Activated CD8-positive, alpha-beta T cell treated with anti-CD3 and anti-CD28 coated beads for 36 hours (primary cell): Measurements from ENCODE around the gene SNCG. TPM values are rescaled to one million over a fixed set of nuclear protein-coding genes. Genes with fewer than 3 reads are reported as not detected.
"Not testable (repeated sequence)": the region's sequence is repeated elsewhere in the genome, so short reads cannot be mapped to it uniquely, and the experiment has no call there.

ENCODE experiments used
- ATAC-seq: fragments of 200-7000 bp; cut with Tn5 transposase; one replicate; pipeline ENCODE4 v1.10.0; 2021; ENCODE audit warnings: mild to moderate bottlenecking, moderate library complexity
- CTCF ChIA-PET: fragments of 350-600 bp; sonication (Branson Sonifier 250); formaldehyde crosslinking; loops from one replicate; lab custom pipeline; 2021; ENCODE audit warnings: antibody characterized with exemption; lab: Charles Lee
- POLR2A ChIA-PET: fragments of 350-600 bp; sonication (Branson Sonifier 250); formaldehyde crosslinking; loops from one replicate; lab custom pipeline; 2021; ENCODE audit warnings: antibody characterized with exemption; lab: Charles Lee
- DNase-seq: peaks from one replicate; pipeline ENCODE4 v3.0.0-alpha.2; 2020
- H3K27ac Mint-ChIP-seq: one replicate; pipeline ENCODE4 v1.8.0; 2021; ENCODE audit warnings: mild to moderate bottlenecking, mixed read lengths
- H3K27me3 Mint-ChIP-seq: one replicate; pipeline ENCODE4 v1.8.0; 2021; ENCODE audit warnings: mixed read lengths
- H3K36me3 Mint-ChIP-seq: one replicate; pipeline ENCODE4 v1.8.0; 2021; ENCODE audit warnings: low read depth, mixed read lengths
- H3K4me1 Mint-ChIP-seq: one replicate; pipeline ENCODE4 v1.8.0; 2021; ENCODE audit warnings: low read depth, mixed read lengths
- H3K4me3 Mint-ChIP-seq: one replicate; pipeline ENCODE4 v1.8.0; 2021; ENCODE audit warnings: mild to moderate bottlenecking, moderate library complexity, mixed read lengths
- H3K9me3 Mint-ChIP-seq: one replicate; pipeline ENCODE4 v1.8.0; 2021; ENCODE audit warnings: mixed read lengths
- CTCF ChIP-seq: fragments of 200-600 bp; IDR thresholded peaks from one replicate; pipeline ENCODE4 v1.8.0; 2022; ENCODE audit warnings: antibody characterized with exemption, mild to moderate bottlenecking
- intact Hi-C: fragments of 100-400 bp; cut with micrococcal nuclease; formaldehyde crosslinking; loops from one replicate; pipeline ENCODE4 v1.10.0; 2022
- total RNA-seq, 2 experiments: library from RNA; stranded (reverse); gene quantifications; one replicate each; pipeline ENCODE4 v1.2.3, GENCODE V29; 2021

The SNCG gene
- total RNA-seq, 2 experiments from 2014 or later: not detected

DNA sequence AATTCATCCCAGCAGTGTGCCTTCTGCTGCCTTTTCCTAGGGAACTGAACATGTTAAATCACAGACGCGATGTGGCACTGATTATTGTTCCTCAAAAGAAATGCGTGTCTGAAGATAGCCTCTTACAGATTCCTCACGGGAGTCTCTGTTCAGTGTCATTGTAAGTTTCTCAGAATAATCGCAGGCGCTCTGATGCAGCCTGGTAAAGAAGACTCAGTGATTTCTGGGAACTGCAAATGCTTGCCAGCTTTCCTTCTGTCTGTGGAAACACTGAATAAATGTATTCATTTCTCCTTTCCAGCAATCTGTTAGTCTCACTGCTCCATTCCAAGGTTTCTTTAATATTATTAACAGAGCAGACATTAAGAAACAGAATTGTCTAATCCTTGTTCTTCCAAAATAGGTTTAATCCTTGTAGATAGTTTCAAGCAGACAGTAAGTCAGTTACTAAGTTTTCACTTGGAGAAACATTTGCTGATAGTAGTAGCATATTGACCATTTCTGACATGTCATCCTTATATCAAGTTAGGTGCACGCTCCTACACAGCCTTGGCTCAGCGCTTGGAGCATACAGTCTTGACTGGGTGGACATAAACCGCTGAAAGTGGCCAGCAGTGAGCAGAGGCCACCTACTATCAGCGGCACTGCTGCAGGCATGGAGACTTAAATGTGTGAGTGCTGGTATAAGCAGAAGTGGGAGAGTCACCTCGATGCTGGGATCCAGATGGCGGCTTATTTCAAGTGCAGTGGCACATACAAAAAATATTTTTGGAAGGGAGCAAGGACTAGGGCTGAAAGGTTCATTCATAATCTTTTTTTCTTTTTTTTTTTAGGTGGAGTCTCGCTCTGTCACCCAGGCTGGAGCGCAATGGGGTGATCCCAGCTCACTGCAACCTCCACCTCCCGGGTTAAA lies 28.7 kb upstream of the SNCG start:
- no peaks in the 10 kb centered on the region for H3K27me3 Mint-ChIP-seq
- H3K4me1 Mint-ChIP-seq: peaks cover 6% of the 10 kb centered on the region
- H3K4me3 Mint-ChIP-seq: no peak overlapping the region
- POLR2A ChIA-PET: no interaction called here
- H3K36me3 Mint-ChIP-seq: no peaks in the 10 kb centered on the region
- ATAC-seq (no peak), DNase-seq (no peak)
- intact Hi-C loops: no loop called here
- CTCF ChIA-PET: no interaction called here
- H3K9me3 Mint-ChIP-seq: no peaks in the 10 kb centered on the region
- TF ChIP-seq CTCF: no peak
- H3K27ac Mint-ChIP-seq: no peak overlapping the region

GRCh38 chr10:86931872-86932271 lies 26.5 kb upstream of the SNCG start:
- POLR2A ChIA-PET: no interaction called here
- DNase-seq (no peak), ATAC-seq (no peak)
- TF ChIP-seq CTCF: no peak
- no peak overlapping the region for H3K4me3 Mint-ChIP-seq
- H3K4me1 Mint-ChIP-seq: peaks cover 6% of the 10 kb centered on the region
- intact Hi-C loops: no loop called here
- no peaks in the 10 kb centered on the region for H3K27me3 Mint-ChIP-seq
- no peaks in the 10 kb centered on the region for H3K9me3 Mint-ChIP-seq
- CTCF ChIA-PET: no interaction called here
- no peaks in the 10 kb centered on the region for H3K36me3 Mint-ChIP-seq
- H3K27ac Mint-ChIP-seq: no peak overlapping the region

DNA sequence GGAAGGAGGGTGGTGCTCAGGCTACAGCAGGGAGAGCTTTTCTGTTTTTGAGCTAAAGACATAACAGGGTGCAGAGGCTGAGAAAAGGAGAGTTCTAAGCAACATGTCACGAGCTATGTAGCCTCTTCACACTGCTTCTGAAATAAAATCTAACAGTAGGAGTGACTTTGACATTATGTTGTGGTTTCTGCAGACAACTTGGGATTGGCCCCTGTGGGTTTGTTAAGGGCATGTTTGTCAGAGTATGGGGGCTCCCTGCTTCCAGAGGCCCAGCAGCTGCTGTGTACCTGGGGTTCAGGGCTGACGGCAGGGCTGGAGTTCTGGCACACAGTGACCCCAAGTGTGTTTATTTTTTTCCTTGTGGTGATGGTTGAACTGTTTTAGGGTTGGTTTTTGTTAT lies 25.7 kb upstream of the SNCG start:
- TF ChIP-seq CTCF: no peak
- CTCF ChIA-PET: interaction anchor here (1.0 kb wide), 1 partner anchor 28 kb away, joined by 3 read pairs; no protein-coding TSS in a partner anchor
- no peaks in the 10 kb centered on the region for H3K27me3 Mint-ChIP-seq
- DNase-seq (no peak), ATAC-seq (peak; percentile 24)
- H3K36me3 Mint-ChIP-seq: no peaks in the 10 kb centered on the region
- no peak overlapping the region for H3K27ac Mint-ChIP-seq
- intact Hi-C loops: no loop called here
- H3K4me3 Mint-ChIP-seq: no peak overlapping the region
- POLR2A ChIA-PET: no interaction called here
- no peaks in the 10 kb centered on the region for H3K9me3 Mint-ChIP-seq
- H3K4me1 Mint-ChIP-seq: peaks cover 6% of the 10 kb centered on the region

DNA sequence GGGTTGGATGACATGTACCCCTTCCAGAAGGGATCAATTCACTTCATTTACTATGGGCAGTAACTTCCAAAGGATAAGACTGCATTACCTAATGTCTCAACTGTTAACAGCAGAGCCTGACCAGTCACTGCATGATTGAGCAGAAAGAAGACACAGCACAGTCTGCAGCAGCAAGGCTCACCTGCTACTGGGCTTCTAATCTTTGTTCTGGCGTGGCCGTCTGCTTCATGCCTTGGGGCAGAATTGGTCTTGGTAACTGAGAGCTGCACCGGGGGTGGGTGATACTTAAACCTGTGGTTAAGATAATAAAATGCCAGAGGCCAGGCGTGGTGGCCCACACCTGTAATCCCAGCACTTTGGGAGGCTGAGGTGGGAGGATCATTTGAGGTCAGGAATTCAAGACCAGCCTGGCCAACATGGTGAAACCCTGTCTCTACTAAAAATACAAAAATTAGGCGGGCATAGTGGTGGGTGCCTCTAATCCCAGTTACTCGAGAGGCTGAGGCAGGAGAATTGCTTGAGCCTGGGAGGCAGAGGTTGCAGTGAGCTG lies 24.2 kb upstream of the SNCG start:
- DNase-seq, intact Hi-C loops, CTCF ChIA-PET, H3K4me1 Mint-ChIP-seq, H3K4me3 Mint-ChIP-seq, H3K27me3 Mint-ChIP-seq, H3K36me3 Mint-ChIP-seq, H3K9me3 Mint-ChIP-seq, POLR2A ChIA-PET, H3K27ac Mint-ChIP-seq, ATAC-seq: not testable (repeated sequence)

DNA sequence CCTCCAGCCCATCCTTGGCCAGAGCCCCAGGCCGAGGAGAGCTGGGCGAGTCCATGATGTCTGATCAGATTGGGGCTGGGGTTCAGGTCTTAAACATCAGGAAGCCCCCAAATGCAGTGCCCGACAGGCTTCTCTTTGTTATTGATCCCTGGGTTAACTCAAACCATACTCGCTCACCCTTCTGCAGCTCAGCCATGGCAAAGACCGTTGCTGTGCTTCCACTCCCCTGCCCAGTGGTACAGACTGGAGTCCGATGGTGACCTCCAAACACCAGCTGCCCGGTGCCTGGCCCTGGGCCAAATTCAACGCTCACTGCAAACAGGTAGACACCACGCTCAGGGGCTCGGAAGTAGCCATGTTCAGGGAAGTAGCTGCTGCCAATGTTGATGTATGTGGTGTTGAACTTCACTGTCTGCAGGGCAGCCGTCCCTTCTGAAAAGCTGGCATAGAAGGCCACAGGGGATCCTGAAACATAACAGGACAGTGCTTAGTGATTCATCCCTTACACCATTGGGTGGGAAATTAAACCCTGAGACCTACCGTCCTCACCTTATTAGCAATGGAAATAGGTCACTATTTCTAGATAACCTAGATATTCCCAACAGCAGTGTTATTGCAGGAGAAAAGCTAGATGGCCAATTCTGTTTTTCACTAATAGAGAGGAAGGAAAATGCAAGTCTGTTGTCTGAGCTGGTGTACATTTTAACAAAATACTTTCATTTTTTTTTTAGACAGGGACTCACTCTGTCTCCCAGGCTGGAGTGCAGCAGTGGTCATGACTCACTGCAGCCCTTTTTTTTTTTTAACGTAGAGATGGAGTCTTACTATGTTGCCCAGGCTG lies 21.5 kb upstream of the SNCG start:
- intact Hi-C loops: no loop called here
- Mint-ChIP-seq H3K27me3 (no peaks in the 10 kb centered on the region), H3K9me3 (no peaks in the 10 kb centered on the region), H3K36me3 (no peaks in the 10 kb centered on the region), H3K4me1 (peaks cover 6% of the 10 kb centered on the region), H3K4me3 (no peak overlapping the region), H3K27ac (no peak overlapping the region)
- no peak for TF ChIP-seq CTCF
- no peak for DNase-seq
- CTCF ChIA-PET: interaction anchor here (0.6 to 5.2 kb wide), 5 partner anchors 10 to 451 kb away, joined by 3 to 45 read pairs (median 4); partner anchors contain the start of gene ADIRF
- ATAC-seq: no peak
- POLR2A ChIA-PET: no interaction called here
